Loucy (cell line): ENCODE results near the gene BTD.

Experiments
- H2AFZ ChIP-seq: fragments of 200-600 bp; sonication (generic); 2 replicates; pipeline ENCODE4 v1.6.0; 2016; ENCODE audit warnings: antibody characterized with exemption, mild to moderate bottlenecking, low read length, moderate library complexity
- H3F3A ChIP-seq: fragments of 200-600 bp; 2 replicates; pipeline ENCODE4 v1.6.0; 2016; ENCODE audit warnings: antibody characterized with exemption, low read depth, mild to moderate bottlenecking
- H3K27me3 ChIP-seq: fragments of 200-600 bp; sonication (generic); 2 replicates; pipeline ENCODE4 v1.6.1; 2014; ENCODE audit warnings: low read length, mild to moderate bottlenecking; ENCODE audit not compliant: insufficient read depth, poor library complexity, severe bottlenecking
- H3K36me3 ChIP-seq: fragments of 200-600 bp; sonication (generic); 2 replicates; pipeline ENCODE4 v1.6.1; 2016; ENCODE audit warnings: low read length; ENCODE audit not compliant: insufficient read depth
- H3K4me1 ChIP-seq: fragments of 200-600 bp; sonication (generic); 2 replicates; pipeline ENCODE4 v1.5.1; 2014; ENCODE audit warnings: low read length, mild to moderate bottlenecking; ENCODE audit not compliant: insufficient read depth, poor library complexity, severe bottlenecking
- H3K4me2 ChIP-seq: fragments of 200-600 bp; sonication (generic); 2 replicates; pipeline ENCODE4 v1.6.0; 2014; ENCODE audit warnings: antibody characterized with exemption, low read length, low read depth, mild to moderate bottlenecking; ENCODE audit not compliant: poor library complexity, severe bottlenecking
- H3K4me3 ChIP-seq: fragments of 200-600 bp; sonication (generic); 2 replicates; pipeline ENCODE4 v1.5.1; 2014; ENCODE audit warnings: low read length, mild to moderate bottlenecking, mixed read lengths; ENCODE audit not compliant: poor library complexity, severe bottlenecking
- H3K79me2 ChIP-seq: fragments of 200-600 bp; sonication (generic); 2 replicates; pipeline ENCODE4 v1.6.1; 2014; ENCODE audit warnings: low read length; ENCODE audit not compliant: insufficient read depth
- H3K9ac ChIP-seq: fragments of 200-600 bp; sonication (generic); 2 replicates; pipeline ENCODE4 v1.6.0; 2014; ENCODE audit warnings: mild to moderate bottlenecking, low read depth, low read length, moderate library complexity; ENCODE audit not compliant: poor library complexity, severe bottlenecking
- H3K9me2 ChIP-seq: fragments of 200-600 bp; sonication (generic); replicated peaks from 2 replicates; pipeline ENCODE4 v1.6.1; 2016; ENCODE audit warnings: low read depth, low read length, mixed read lengths
- H3K9me3 ChIP-seq: fragments of 200-600 bp; sonication (generic); 2 replicates; pipeline ENCODE4 v1.6.1; 2014; ENCODE audit warnings: mild to moderate bottlenecking, antibody characterized with exemption, low read length, low read depth; ENCODE audit not compliant: insufficient read depth
- H4K20me1 ChIP-seq: fragments of 200-600 bp; sonication (generic); 2 replicates; pipeline ENCODE4 v1.6.0; 2014; ENCODE audit warnings: antibody characterized with exemption, low read length, mild to moderate bottlenecking; ENCODE audit not compliant: insufficient read depth, poor library complexity, severe bottlenecking
- EZH2phosphoT487 ChIP-seq: fragments of 200-600 bp; IDR thresholded peaks from 2 replicates; pipeline ENCODE4 v1.6.1; 2018; ENCODE audit warnings: antibody characterized with exemption, mild to moderate bottlenecking, moderate library complexity, borderline replicate concordance
- TF ChIP-seq, protein P1 (sequence below): fragments of 200-600 bp; sonication (generic); conservative IDR thresholded peaks from 2 replicates; pipeline ENCODE4 v1.5.1; 2014; ENCODE audit warnings: mild to moderate bottlenecking, antibody characterized with exemption, low read length

BTD gene

DNA sequence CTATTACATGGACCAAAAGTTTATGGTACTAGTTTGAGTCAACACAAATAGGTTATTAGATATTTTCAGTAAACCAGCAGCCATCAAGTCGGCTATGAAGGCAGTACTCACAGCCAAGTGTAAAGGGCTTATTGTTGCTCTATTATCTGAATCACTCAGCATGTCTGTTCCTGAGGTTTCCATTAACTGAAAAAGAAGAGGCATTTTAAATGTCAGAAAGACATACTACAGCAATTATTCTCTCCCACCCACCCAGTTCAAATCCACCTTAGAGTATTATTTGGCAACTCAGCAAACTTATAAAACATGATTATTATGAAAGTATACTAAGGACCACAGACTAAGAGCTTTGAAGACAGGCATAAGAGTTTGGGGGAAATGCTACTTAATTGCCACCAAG lies 93.1 kb downstream of the BTD start:
- H3K4me3 ChIP-seq: no peak overlapping the region
- H3K36me3 ChIP-seq: peaks cover 43% of the 10 kb centered on the region; the same call in 1 of the 2 replicates
- H3K4me1 ChIP-seq: peaks cover 13% of the 10 kb centered on the region

More for the DNA sequence above, 93.1 kb downstream of the BTD start:
- Histone ChIP-seq H3K27me3 (no peaks in the 10 kb centered on the region), H3K79me2 (no peaks in the 10 kb centered on the region), H3K9ac (no peak overlapping the region), H3F3A (no peaks in the 10 kb centered on the region), H2AFZ (no peak overlapping the region), H3K9me2 (no peaks in the 10 kb centered on the region), H3K9me3 (no peaks in the 10 kb centered on the region), H4K20me1 (no peaks in the 10 kb centered on the region), H3K4me2 (no peak overlapping the region)
- no peak for TF ChIP-seq EZH2phosphoT487
- TF ChIP-seq, protein P1, sequence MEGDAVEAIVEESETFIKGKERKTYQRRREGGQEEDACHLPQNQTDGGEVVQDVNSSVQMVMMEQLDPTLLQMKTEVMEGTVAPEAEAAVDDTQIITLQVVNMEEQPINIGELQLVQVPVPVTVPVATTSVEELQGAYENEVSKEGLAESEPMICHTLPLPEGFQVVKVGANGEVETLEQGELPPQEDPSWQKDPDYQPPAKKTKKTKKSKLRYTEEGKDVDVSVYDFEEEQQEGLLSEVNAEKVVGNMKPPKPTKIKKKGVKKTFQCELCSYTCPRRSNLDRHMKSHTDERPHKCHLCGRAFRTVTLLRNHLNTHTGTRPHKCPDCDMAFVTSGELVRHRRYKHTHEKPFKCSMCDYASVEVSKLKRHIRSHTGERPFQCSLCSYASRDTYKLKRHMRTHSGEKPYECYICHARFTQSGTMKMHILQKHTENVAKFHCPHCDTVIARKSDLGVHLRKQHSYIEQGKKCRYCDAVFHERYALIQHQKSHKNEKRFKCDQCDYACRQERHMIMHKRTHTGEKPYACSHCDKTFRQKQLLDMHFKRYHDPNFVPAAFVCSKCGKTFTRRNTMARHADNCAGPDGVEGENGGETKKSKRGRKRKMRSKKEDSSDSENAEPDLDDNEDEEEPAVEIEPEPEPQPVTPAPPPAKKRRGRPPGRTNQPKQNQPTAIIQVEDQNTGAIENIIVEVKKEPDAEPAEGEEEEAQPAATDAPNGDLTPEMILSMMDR: no peak
